Measurements from ENCODE around the gene PGAP6.

DNA sequence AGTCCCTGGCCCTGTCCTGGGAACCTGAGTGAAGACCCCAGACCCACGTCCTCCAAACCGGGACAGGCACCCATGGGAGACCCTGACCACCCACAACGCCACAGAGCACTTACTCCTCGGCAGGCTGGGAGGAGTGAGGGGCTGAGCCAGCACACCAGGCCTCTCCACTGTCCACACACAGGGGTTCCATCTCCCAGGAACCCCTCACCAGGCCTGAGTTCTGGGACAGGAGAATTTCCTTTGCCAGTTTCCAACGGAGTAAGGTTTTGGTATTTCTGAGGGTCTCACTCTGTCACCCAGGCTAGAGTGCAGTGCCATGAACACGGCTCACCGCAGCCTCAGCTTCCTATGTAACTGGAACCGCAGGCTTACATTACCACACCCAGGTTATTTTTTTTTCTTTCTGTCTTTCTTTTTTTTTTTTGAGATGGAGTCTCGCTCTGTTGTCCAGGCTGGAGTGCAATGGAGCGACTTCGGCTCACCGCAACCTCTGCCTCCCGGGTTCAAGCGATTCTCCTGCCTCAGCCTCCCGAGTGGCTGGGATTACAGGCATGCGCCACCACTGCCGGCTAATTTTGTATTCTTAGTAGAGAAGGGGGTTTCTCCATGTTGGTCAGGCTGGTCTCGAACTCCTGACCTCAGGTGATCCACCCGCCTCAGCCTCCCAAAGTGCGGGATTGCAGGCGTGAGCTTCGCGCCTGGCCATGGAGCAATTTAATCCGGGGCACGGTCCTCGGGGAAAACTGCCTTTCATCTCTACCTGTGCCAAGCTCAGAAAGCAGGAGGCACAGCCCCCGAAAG lies 1.6 kb downstream of the PGAP6 start:
- TF ChIP-seq POLR2A (IDR thresholded peaks at IDR 0.05), result no peak
- TF ChIP-seq, protein P1, sequence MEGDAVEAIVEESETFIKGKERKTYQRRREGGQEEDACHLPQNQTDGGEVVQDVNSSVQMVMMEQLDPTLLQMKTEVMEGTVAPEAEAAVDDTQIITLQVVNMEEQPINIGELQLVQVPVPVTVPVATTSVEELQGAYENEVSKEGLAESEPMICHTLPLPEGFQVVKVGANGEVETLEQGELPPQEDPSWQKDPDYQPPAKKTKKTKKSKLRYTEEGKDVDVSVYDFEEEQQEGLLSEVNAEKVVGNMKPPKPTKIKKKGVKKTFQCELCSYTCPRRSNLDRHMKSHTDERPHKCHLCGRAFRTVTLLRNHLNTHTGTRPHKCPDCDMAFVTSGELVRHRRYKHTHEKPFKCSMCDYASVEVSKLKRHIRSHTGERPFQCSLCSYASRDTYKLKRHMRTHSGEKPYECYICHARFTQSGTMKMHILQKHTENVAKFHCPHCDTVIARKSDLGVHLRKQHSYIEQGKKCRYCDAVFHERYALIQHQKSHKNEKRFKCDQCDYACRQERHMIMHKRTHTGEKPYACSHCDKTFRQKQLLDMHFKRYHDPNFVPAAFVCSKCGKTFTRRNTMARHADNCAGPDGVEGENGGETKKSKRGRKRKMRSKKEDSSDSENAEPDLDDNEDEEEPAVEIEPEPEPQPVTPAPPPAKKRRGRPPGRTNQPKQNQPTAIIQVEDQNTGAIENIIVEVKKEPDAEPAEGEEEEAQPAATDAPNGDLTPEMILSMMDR (IDR thresholded peaks at IDR 0.05), result no peak
